Breast epithelium (tissue), 4 donors: ENCODE measurements around the gene OR56B1. TPM values are rescaled to one million over a fixed set of nuclear protein-coding genes. Genes with fewer than 3 reads are reported as not detected.

Source experiments
- DNase-seq, 2 donors: peaks; one replicate each; pipeline ENCODE4 v3.0.0-alpha.2; 2019; ENCODE audit warnings: low spot score in 2 of 2
- H3K27ac ChIP-seq, 2 donors: fragments of 200-600 bp; sonication (generic) in 1 of 2; one replicate each; pipeline ENCODE4 v1.5.1; 2016 to 2019; ENCODE audit warnings: mild to moderate bottlenecking in 1 of 2
- H3K27me3 ChIP-seq, 2 donors: fragments of 200-600 bp; sonication (generic) in 1 of 2; one replicate each; pipeline versions ENCODE4 v1.5.1 to v1.6.0; 2017 to 2019; ENCODE audit warnings: control low read depth in 1 of 2, mild to moderate bottlenecking in 1 of 2
- H3K36me3 ChIP-seq: fragments of 200-600 bp; one replicate; pipeline ENCODE4 v1.5.1; 2019
- H3K4me1 ChIP-seq, 2 donors: fragments of 200-600 bp; sonication (generic); one replicate each; pipeline ENCODE4 v1.5.1; 2016 to 2019; ENCODE audit warnings: control low read depth in 1 of 2
- H3K4me3 ChIP-seq, 3 donors: fragments of 200-600 bp; sonication (generic); 1 replicate in 2 of 3; 2 replicates in 1 of 3; pipeline ENCODE4 v1.5.1; 2016 to 2019; ENCODE audit warnings: mild to moderate bottlenecking in 3 of 3, moderate library complexity in 2 of 3
- H3K9me3 ChIP-seq, 2 donors: fragments of 200-600 bp; sonication (generic) in 1 of 2; one replicate each; pipeline ENCODE4 v1.5.1; 2016 to 2019; ENCODE audit warnings: control low read depth in 1 of 2
- POLR2A ChIP-seq: fragments of 450-650 bp; IDR thresholded peaks from one replicate; pipeline ENCODE4 v1.6.1; 2016; ENCODE audit warnings: antibody characterized with exemption, mild to moderate bottlenecking, moderate library complexity
- POLR2AphosphoS5 ChIP-seq, 3 donors: sonication (generic); formaldehyde crosslinking; IDR thresholded peaks; one replicate each; pipeline ENCODE4 v1.6.1; 2017; ENCODE audit warnings: antibody characterized with exemption in 3 of 3
- intact Hi-C: fragments of 100-400 bp; cut with DNase I; formaldehyde crosslinking; loops from one replicate; pipeline ENCODE4 v1.15.1; 2023; ENCODE audit warnings: low total_unique reads
- total RNA-seq, 3 donors: library from RNA; depleted of rRNA; stranded (reverse); fragments of >200 nt; gene quantifications; one replicate each; pipeline ENCODE4 v1.1.0, GENCODE V29; 2016
- TF ChIP-seq, protein P1 (sequence below), 3 donors: fragments of 450-650 bp; IDR thresholded peaks; one replicate each; pipeline ENCODE4 v1.5.1; 2016 to 2017; ENCODE audit warnings: antibody characterized with exemption in 3 of 3, mild to moderate bottlenecking in 3 of 3, moderate library complexity in 3 of 3

Gene OR56B1
- total RNA-seq, 3 donors from 2014 or later, result 0.44 TPM; not detected in 2

DNA sequence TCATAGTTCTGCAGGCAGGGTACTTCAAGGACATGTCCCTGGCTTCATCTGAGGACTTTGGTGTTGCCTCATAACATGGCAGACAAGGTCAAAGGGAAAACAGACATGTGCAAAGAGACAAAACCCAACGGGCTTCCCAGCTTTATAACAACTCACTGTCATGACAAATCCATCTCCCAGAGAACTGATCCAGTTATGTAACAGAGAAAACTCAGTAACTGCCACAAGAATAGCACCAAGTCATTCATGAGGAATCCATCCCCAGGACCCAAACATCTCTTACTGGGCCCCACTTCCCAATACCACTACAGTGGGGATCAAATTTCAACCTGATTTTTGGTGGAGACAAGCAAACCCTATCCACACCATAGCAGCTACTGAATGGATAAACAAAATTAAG, 30.8 kb downstream of the OR56B1 start:
- H3K27ac ChIP-seq, result no peak overlapping the region
- DNase-seq, result no peak
- intact Hi-C loops, result no loop called here
- TF ChIP-seq, protein P1, sequence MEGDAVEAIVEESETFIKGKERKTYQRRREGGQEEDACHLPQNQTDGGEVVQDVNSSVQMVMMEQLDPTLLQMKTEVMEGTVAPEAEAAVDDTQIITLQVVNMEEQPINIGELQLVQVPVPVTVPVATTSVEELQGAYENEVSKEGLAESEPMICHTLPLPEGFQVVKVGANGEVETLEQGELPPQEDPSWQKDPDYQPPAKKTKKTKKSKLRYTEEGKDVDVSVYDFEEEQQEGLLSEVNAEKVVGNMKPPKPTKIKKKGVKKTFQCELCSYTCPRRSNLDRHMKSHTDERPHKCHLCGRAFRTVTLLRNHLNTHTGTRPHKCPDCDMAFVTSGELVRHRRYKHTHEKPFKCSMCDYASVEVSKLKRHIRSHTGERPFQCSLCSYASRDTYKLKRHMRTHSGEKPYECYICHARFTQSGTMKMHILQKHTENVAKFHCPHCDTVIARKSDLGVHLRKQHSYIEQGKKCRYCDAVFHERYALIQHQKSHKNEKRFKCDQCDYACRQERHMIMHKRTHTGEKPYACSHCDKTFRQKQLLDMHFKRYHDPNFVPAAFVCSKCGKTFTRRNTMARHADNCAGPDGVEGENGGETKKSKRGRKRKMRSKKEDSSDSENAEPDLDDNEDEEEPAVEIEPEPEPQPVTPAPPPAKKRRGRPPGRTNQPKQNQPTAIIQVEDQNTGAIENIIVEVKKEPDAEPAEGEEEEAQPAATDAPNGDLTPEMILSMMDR (IDR thresholded peaks at IDR 0.05), result no peak
- TF ChIP-seq POLR2A, result no peak
- TF ChIP-seq POLR2AphosphoS5 (IDR thresholded peaks at IDR 0.05), result no peak
- H3K36me3 ChIP-seq, result no peaks in the 10 kb centered on the region
- no peak overlapping the region for H3K4me3 ChIP-seq
- no peaks in the 10 kb centered on the region for H3K27me3 ChIP-seq
- no peaks in the 10 kb centered on the region for H3K4me1 ChIP-seq
- no peaks in the 10 kb centered on the region for H3K9me3 ChIP-seq

- TF ChIP-seq POLR2A (no peak), POLR2AphosphoS5 (IDR thresholded peaks at IDR 0.05) (no peak)
- TF ChIP-seq, protein P1 (IDR thresholded peaks at IDR 0.05), result no peak
- H3K9me3 ChIP-seq, result no peaks in the 10 kb centered on the region
- no peak within 1 kb of the TSS for H3K27ac ChIP-seq
- DNase-seq, result no peak
- H3K4me1 ChIP-seq, result no peaks in the 10 kb centered on the region
- intact Hi-C loops, result no loop called here
- no peaks in the 10 kb centered on the region for H3K36me3 ChIP-seq
- H3K27me3 ChIP-seq, result no peaks in the 10 kb centered on the region
- no peak within 1 kb of the TSS for H3K4me3 ChIP-seq
Observed at GRCh38 chr11:5783255-5783654, 47.0 kb downstream of the OR56B1 start, which contains the start of gene OR52N5. Gene OR52N5 (minus strand): TSS chr11:5783355. CDS start chr11:5778634, 4,721 bp downstream.

Other genes starting within 250 kb of the OR56B1 start
- not detected for gene OR52D1, start 247.8 kb upstream of the OR56B1 start, total RNA-seq
- under 1 TPM; 0.32 to 0.88 (median 0.66) TPM for gene UBQLN3, start 226.5 kb upstream of the OR56B1 start, total RNA-seq
- gene UBQLNL, start 219.7 kb upstream of the OR56B1 start, total RNA-seq, result 1 to 10 TPM; 1.1 to 2.3 (median 1.3) TPM
- 1 to 10 TPM in 2 of 3 donors, under 1 TPM in 1; 0.96 to 2.0 (median 1.8) TPM for gene OR52H1, start 187.9 kb upstream of the OR56B1 start, total RNA-seq
- not detected for gene OR52B6, start 155.6 kb upstream of the OR56B1 start, total RNA-seq
- 1 to 10 TPM; 2.2 to 6.1 (median 2.6) TPM for gene TRIM6, start 139.8 kb upstream of the OR56B1 start, total RNA-seq
- 10 to 100 TPM in 2 of 3 donors, 1 to 10 TPM in 1; 5.9 to 12.1 (median 10.9) TPM for gene TRIM34, start 111.4 kb upstream of the OR56B1 start, total RNA-seq
- 10 to 100 TPM; 17.1 to 34.4 (median 28.5) TPM for gene TRIM5, start 51.4 kb upstream of the OR56B1 start, total RNA-seq
- 10 to 100 TPM; 59.7 to 90.3 (median 62.3) TPM for gene TRIM22, start 46.7 kb upstream of the OR56B1 start, total RNA-seq
- gene OR52N4, start 17.8 kb downstream of the OR56B1 start, total RNA-seq, result not detected
- under 1 TPM in 1 of 3 donors, not detected in 2; 0.29 TPM for gene OR52N5, start 46.9 kb downstream of the OR56B1 start, total RNA-seq
- gene OR52N1, start 54.8 kb downstream of the OR56B1 start, total RNA-seq, result under 1 TPM in 2 of 3 donors, not detected in 1; under 0.01 to 0.73 TPM
- not detected for gene OR52N2, start 72.5 kb downstream of the OR56B1 start, total RNA-seq
- gene OR52E6, start 105.4 kb downstream of the OR56B1 start, total RNA-seq, result not detected
- gene OR52E8, start 121.2 kb downstream of the OR56B1 start, total RNA-seq, result not detected
- not detected for gene OR52E4, start 144.2 kb downstream of the OR56B1 start, total RNA-seq
- gene OR52E5, start 156.8 kb downstream of the OR56B1 start, total RNA-seq, result not detected
- not detected for gene OR56A3, start 205.8 kb downstream of the OR56B1 start, total RNA-seq
- not detected for gene OR56A5, start 232.0 kb downstream of the OR56B1 start, total RNA-seq